Spleen (tissue), 7 donors: ENCODE measurements around the gene EDEM3.

Experiments
- POLR2A ChIP-seq, 3 donors: fragments of 450-650 bp; IDR thresholded peaks; one replicate each; pipeline ENCODE4 v1.5.1; 2017; ENCODE audit warnings: antibody characterized with exemption in 3 of 3, mild to moderate bottlenecking in 1 of 3
- TF ChIP-seq, protein P1 (sequence below), 11 experiments: fragments of 200-600 bp in 7 of 11; fragments of 450-650 bp in 4 of 11; sonication (generic) in 4 of 11; IDR thresholded peaks in 8 of 11; conservative IDR thresholded peaks in 3 of 11; 1 replicate in 7 of 11; 2 replicates in 4 of 11; pipeline versions ENCODE4 v1.4.0 to v1.8.0; 2016 to 2021; ENCODE audit warnings: antibody characterized with exemption in 11 of 11, inconsistent platforms in 4 of 11, mild to moderate bottlenecking in 1 of 11
- donor health status: DM: no; HTN: no; CAD: no; lungs with moderate emphysema.
- donor health status: DM: no; HTN: no; CAD: no.
- donor health status: DM: no; HTN: no; CAD: no.

DNA sequence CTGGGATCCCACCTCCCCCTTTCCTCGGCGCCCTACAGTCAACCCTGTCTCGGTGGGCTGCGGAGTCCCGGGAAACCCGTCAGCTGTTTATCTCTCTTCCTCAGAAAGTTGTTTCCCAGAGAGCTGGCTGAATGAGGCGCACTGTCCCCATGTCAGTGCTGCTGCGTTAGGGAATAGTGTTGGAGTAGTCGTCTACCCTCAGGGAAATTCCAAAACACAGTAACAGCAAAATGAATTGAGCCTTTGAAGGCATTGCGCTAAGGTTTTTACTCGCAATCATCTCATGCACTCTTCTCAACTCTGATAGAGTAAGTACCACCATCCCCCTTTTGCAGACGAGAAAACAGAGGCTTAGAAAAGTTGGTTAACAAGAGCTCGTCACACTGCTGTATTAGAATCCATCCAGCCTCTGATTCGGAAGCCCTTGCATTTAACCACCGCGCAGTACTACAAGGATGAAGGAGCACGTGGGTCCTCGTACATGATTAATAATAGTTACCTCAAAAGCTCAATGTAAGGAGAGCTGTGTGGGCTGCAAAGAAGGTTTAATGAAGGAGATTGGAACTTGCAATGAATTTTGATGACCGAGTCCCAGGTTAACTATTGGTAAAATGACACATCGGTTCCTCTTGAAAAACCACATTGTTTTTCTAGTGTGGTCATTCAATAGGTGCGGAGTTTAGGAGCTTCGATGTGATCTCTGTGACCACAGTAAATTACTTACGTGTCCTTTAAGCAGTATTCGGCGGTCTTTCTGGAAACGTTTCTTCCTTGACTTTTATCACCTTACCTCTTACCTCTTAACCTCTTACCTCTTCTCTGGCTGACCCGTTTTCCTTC lies 788 bp upstream of the EDEM3 start:
- TF ChIP-seq, protein P1, sequence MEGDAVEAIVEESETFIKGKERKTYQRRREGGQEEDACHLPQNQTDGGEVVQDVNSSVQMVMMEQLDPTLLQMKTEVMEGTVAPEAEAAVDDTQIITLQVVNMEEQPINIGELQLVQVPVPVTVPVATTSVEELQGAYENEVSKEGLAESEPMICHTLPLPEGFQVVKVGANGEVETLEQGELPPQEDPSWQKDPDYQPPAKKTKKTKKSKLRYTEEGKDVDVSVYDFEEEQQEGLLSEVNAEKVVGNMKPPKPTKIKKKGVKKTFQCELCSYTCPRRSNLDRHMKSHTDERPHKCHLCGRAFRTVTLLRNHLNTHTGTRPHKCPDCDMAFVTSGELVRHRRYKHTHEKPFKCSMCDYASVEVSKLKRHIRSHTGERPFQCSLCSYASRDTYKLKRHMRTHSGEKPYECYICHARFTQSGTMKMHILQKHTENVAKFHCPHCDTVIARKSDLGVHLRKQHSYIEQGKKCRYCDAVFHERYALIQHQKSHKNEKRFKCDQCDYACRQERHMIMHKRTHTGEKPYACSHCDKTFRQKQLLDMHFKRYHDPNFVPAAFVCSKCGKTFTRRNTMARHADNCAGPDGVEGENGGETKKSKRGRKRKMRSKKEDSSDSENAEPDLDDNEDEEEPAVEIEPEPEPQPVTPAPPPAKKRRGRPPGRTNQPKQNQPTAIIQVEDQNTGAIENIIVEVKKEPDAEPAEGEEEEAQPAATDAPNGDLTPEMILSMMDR (IDR thresholded peaks at IDR 0.05 in 8 of 11, conservative IDR thresholded peaks at IDR 0.05 in 3 of 11): no peak
- TF ChIP-seq POLR2A (IDR thresholded peaks at IDR 0.05): no peak
